Measurements from ENCODE around the gene SLC4A4. TPM values are rescaled to one million over a fixed set of nuclear protein-coding genes. Genes with fewer than 3 reads are reported as not detected.

Gene SLC4A4
- total RNA-seq, 1 experiment from 2014 or later = 1.1 TPM

- no peak for DNase-seq (ENCODE audit: low spot score)
- Mint-ChIP-seq H3K27me3 (ENCODE audit: low read depth) (no peaks in the 10 kb centered on the region), H3K9me3 (no peaks in the 10 kb centered on the region), H3K36me3 (no peaks in the 10 kb centered on the region), H3K27ac (no peak overlapping the region), H3K4me3 (no peak overlapping the region), H3K4me1 (no peaks in the 10 kb centered on the region)
- no peak for ATAC-seq
- CTCF ChIA-PET = no interaction called here
- no peak for TF ChIP-seq MYBL2 (CRISPR knock-in tag; IDR thresholded peaks at IDR 0.05)
- no peak for TF ChIP-seq CTCF (IDR thresholded peaks at IDR 0.05)
- no peak for TF ChIP-seq ZBTB43 (CRISPR knock-in tag; IDR thresholded peaks at IDR 0.05)
- TF ChIP-seq ZSCAN18 (CRISPR knock-in tag; IDR thresholded peaks at IDR 0.05) = no peak
- TF ChIP-seq EMX1 (CRISPR knock-in tag; IDR thresholded peaks at IDR 0.05) = no peak
- no peak for TF ChIP-seq CREM (CRISPR knock-in tag; IDR thresholded peaks at IDR 0.05)
- no peak for TF ChIP-seq USF2 (CRISPR knock-in tag; IDR thresholded peaks at IDR 0.05)
- TF ChIP-seq MAX (CRISPR knock-in tag; IDR thresholded peaks at IDR 0.05) = no peak
- TF ChIP-seq ZNF423 (CRISPR knock-in tag; IDR thresholded peaks at IDR 0.05) = no peak
- no peak for TF ChIP-seq NR3C1 (CRISPR knock-in tag; conservative IDR thresholded peaks at IDR 0.05; ENCODE audit: low read depth)
- no peak for TF ChIP-seq GRHL2 (CRISPR knock-in tag; IDR thresholded peaks at IDR 0.05; ENCODE audit: insufficient replicate concordance, severe bottlenecking)
- no peak for TF ChIP-seq FOXP4 (CRISPR knock-in tag; IDR thresholded peaks at IDR 0.05)
- no peak for TF ChIP-seq OVOL2 (CRISPR knock-in tag; IDR thresholded peaks at IDR 0.05; ENCODE audit: borderline replicate concordance)
- TF ChIP-seq ETV6 (CRISPR knock-in tag; IDR thresholded peaks at IDR 0.05) = no peak
- TF ChIP-seq HMGA2 (CRISPR knock-in tag; IDR thresholded peaks at IDR 0.05) = no peak
- TF ChIP-seq ESRRA (CRISPR knock-in tag; IDR thresholded peaks at IDR 0.05; ENCODE audit: borderline replicate concordance) = no peak
- TF ChIP-seq ZBTB21 (CRISPR knock-in tag; IDR thresholded peaks at IDR 0.05; ENCODE audit: borderline replicate concordance) = no peak
- TF ChIP-seq NFATC4 (CRISPR knock-in tag; IDR thresholded peaks at IDR 0.05) = no peak
- POLR2A ChIA-PET = no interaction called here
Measured at GRCh38 chr4:71290476-71290875, 48.3 kb upstream of the SLC4A4 start.

- ATAC-seq (no peak), DNase-seq (ENCODE audit: low spot score) (no peak)
- Mint-ChIP-seq H3K4me3 (no peak overlapping the region), H3K27ac (no peak overlapping the region), H3K4me1 (no peaks in the 10 kb centered on the region), H3K36me3 (no peaks in the 10 kb centered on the region), H3K9me3 (no peaks in the 10 kb centered on the region), H3K27me3 (ENCODE audit: low read depth) (no peaks in the 10 kb centered on the region)
- ChIA-PET CTCF (no interaction called here), POLR2A (no interaction called here)
- TF ChIP-seq CBFB (CRISPR knock-in tag; IDR thresholded peaks at IDR 0.05; ENCODE audit: low read depth) (no peak), PRRX2 (CRISPR knock-in tag; IDR thresholded peaks at IDR 0.05) (no peak), JUN (CRISPR knock-in tag; IDR thresholded peaks at IDR 0.05) (no peak), TEAD1 (CRISPR knock-in tag; IDR thresholded peaks at IDR 0.05) (no peak), ELF4 (CRISPR knock-in tag; IDR thresholded peaks at IDR 0.05; ENCODE audit: low read depth) (no peak), USF2 (CRISPR knock-in tag; IDR thresholded peaks at IDR 0.05) (no peak), ATF2 (CRISPR knock-in tag; IDR thresholded peaks at IDR 0.05; ENCODE audit: borderline replicate concordance, low read depth) (no peak), SOX15 (CRISPR knock-in tag; IDR thresholded peaks at IDR 0.05) (no peak), FOXJ3 (CRISPR knock-in tag; IDR thresholded peaks at IDR 0.05; ENCODE audit: borderline replicate concordance) (no peak)
Measured at GRCh38 chr4:71292228-71292627, 46.6 kb upstream of the SLC4A4 start.
